Measurements from ENCODE around the gene ZBTB44.

- no peak for TF ChIP-seq ZFX (IDR thresholded peaks at IDR 0.05)
- no peak for TF ChIP-seq CTCF (conservative IDR thresholded peaks at IDR 0.05)
These were observed 1.1 kb downstream of the ZBTB44 start for GRCh38 chr11:130313383-130314183.

Measured in C4-2B (cell line).